A549 (cell line): Measurements from ENCODE around the gene MFAP4.

ENCODE experiments used
- CBX8 ChIP-seq: fragments of 200-600 bp; sonication (generic); IDR thresholded peaks from 2 replicates; pipeline ENCODE4 v1.6.1; 2016
- CHD2 ChIP-seq: fragments of 150-350 bp; IDR thresholded peaks from 2 replicates; pipeline ENCODE4 v1.6.1; 2014; ENCODE audit warnings: low read length; ENCODE audit not compliant: partially characterized antibody
- EP300 ChIP-seq, 2 experiments: fragments of >200 bp; sonication (Bioruptor Twin); formaldehyde crosslinking; IDR thresholded peaks; 2 replicates in 1 of 2; 3 replicates in 1 of 2; pipeline ENCODE4 v1.6.1; 2016 to 2017
- JUNB ChIP-seq: fragments of >200 bp; sonication (Bioruptor Twin); formaldehyde crosslinking; IDR thresholded peaks from 2 replicates; pipeline ENCODE4 v1.6.1; 2016
- NPAS2 ChIP-seq: fragments of 250-450 bp; sonication (Bioruptor Pico); IDR thresholded peaks from 2 replicates; pipeline ENCODE4 v1.8.0; 2022; ENCODE audit warnings: mild to moderate bottlenecking, moderate library complexity, borderline replicate concordance
- POLR2A ChIP-seq: IDR thresholded peaks from 2 replicates; pipeline ENCODE4 v1.6.1; 2012; ENCODE audit warnings: mild to moderate bottlenecking, low read length
- POLR2AphosphoS2 ChIP-seq: conservative IDR thresholded peaks from 2 replicates; pipeline ENCODE4 v1.6.1; 2012; ENCODE audit warnings: low read length, improper control_type of control experiment, inconsistent platforms
- ZSCAN20 ChIP-seq: fragments of 250-450 bp; sonication (Bioruptor Pico); IDR thresholded peaks from 2 replicates; pipeline ENCODE4 v1.8.0; 2022; ENCODE audit warnings: mild to moderate bottlenecking, moderate library complexity
- TF ChIP-seq, protein P1 (sequence below): fragments of >200 bp; sonication (Bioruptor Twin); formaldehyde crosslinking; IDR thresholded peaks from 3 replicates; pipeline ENCODE4 v1.5.1; 2016
- TF ChIP-seq, protein P2 (sequence below): IDR thresholded peaks from 2 replicates; pipeline ENCODE4 v1.6.1; 2012; ENCODE audit warnings: low read depth, borderline replicate concordance

DNA sequence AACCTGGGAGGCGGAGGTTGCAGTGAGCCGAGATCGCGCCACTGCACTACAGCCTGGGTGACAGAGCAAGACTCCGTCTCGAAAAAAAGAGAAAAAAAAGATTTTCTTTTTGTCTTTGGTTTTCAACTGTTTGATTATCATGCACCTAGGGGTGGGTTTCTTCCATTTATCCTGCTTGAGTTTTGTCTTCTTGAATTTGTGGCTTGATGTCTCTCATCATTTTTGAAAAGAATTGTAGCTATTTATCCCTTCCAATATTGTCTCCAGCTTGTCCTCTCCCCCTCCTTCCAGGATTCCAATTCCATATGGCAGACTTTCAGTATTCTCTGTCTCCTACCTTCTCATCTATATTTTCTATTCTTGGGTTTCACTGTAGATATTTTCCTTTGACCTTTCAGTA is 32.2 kb downstream of the MFAP4 start:
- TF ChIP-seq, protein P1, sequence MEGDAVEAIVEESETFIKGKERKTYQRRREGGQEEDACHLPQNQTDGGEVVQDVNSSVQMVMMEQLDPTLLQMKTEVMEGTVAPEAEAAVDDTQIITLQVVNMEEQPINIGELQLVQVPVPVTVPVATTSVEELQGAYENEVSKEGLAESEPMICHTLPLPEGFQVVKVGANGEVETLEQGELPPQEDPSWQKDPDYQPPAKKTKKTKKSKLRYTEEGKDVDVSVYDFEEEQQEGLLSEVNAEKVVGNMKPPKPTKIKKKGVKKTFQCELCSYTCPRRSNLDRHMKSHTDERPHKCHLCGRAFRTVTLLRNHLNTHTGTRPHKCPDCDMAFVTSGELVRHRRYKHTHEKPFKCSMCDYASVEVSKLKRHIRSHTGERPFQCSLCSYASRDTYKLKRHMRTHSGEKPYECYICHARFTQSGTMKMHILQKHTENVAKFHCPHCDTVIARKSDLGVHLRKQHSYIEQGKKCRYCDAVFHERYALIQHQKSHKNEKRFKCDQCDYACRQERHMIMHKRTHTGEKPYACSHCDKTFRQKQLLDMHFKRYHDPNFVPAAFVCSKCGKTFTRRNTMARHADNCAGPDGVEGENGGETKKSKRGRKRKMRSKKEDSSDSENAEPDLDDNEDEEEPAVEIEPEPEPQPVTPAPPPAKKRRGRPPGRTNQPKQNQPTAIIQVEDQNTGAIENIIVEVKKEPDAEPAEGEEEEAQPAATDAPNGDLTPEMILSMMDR = no peak
- TF ChIP-seq, protein P2, sequence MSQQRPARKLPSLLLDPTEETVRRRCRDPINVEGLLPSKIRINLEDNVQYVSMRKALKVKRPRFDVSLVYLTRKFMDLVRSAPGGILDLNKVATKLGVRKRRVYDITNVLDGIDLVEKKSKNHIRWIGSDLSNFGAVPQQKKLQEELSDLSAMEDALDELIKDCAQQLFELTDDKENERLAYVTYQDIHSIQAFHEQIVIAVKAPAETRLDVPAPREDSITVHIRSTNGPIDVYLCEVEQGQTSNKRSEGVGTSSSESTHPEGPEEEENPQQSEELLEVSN = no peak
- no peak for TF ChIP-seq POLR2A
- no peak for TF ChIP-seq CBX8
- TF ChIP-seq NPAS2 (CRISPR knock-in tag) = no peak
- TF ChIP-seq POLR2AphosphoS2 = no peak
- no peak for TF ChIP-seq EP300 (IDR thresholded peaks at IDR 0.05)
- TF ChIP-seq CHD2 = no peak
- no peak for TF ChIP-seq ZSCAN20 (CRISPR knock-in tag)
- TF ChIP-seq JUNB = no peak
